ENCODE data around the gene FUS.
"Not testable (repeated sequence)": the region's sequence is repeated elsewhere in the genome, so short reads cannot be mapped to it uniquely, and the experiment has no call there.

Gene FUS

DNA sequence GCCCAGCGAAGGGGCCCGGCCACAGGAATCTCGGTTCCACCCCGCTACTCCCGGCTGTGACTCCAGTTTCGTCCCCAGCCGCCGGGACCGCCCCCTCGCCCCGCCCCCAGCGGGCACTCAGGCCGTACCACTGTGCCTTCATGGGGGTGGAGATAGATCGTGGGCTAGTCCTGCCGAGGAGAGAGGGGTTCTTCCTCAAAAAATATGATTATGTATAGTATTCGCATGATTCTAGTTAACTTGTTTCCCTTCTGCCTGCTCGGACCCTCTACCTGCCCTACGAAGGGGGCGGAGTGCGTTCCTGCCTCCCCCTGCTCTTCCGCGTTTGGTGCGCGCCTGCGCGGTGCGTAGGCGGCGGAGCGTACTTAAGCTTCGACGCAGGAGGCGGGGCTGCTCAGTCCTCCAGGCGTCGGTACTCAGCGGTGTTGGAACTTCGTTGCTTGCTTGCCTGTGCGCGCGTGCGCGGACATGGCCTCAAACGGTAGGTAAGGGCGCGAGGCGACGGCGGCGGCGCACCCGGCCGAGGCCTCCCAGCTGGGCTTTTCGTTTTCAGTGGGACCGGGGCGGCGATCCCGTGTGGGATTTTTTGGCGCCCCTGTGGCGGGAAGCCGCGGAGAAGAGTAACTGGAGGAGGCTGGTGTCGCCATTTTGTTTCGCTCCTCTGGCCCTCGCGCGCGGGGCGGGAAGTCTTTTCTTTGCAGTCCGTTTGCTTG, at the start of gene FUS:
FUS (plus strand) TSS at position 393 of the 713 bp plus-strand sequence; CDS start at position 469, 76 bp downstream.
- peak; percentile 36 for DNase-seq (ENCODE audit: low read depth)

DNA sequence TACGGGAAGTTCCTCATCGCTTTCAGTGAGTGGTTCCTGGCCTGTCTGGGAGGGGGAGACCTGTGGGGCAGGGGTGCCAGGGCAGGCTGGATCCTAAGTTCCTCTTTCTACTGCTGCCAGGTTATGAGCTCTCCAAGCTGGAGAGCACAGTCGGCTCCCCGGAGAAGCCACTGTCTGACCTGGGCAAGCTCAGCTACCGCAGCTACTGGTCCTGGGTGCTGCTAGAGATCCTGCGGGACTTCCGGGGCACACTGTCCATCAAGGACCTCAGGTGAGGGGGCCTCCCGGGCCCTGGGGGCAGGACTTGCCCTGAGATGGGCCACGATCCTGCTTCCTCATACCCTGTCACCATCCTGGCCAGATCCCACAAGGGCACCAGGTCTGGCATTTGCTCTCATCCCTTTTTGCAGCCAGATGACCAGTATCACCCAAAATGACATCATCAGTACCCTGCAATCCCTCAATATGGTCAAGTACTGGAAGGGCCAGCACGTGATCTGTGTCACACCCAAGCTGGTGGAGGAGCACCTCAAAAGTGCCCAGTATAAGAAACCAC, 49.5 kb upstream of the FUS start:
- no peak for DNase-seq (ENCODE audit: low read depth)

DNA sequence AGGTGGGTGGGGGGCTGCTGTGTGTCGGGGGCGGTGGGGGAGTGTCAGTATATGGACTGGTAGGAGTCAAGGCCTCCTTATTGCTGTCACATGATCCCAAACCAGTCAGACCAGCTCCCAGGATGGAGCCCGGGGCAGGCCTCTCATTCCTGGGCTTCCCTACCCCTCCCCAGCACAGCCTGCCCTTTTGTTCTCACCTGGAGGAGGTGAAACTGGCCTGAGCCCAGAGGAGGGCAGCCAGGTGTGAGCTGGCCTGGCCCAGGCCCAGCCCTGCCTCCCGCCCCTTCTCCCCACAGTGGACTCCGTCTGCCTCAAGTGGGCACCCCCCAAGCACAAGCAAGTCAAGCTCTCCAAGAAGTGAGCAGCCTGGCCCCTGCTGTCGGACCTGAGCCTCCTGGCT, 49.0 kb upstream of the FUS start:
- no peak for DNase-seq (ENCODE audit: low read depth)

- no peak for DNase-seq (ENCODE audit: low read depth)
Observed at GRCh38 chr16:31131416-31131815, 48.5 kb upstream of the FUS start.

GRCh38 chr16:31131841-31132271, 48.1 kb upstream of the FUS start:
- DNase-seq (ENCODE audit: low read depth), result no peak

- DNase-seq (ENCODE audit: low read depth), result no peak
Observed at GRCh38 chr16:31132303-31132979, 47.5 kb upstream of the FUS start.

- no peak for DNase-seq (ENCODE audit: low read depth)
Observed at GRCh38 chr16:31133046-31133501, 46.9 kb upstream of the FUS start.

GRCh38 chr16:31134091-31134571, 45.8 kb upstream of the FUS start:
- no peak for DNase-seq (ENCODE audit: low read depth)

GRCh38 chr16:31134625-31135534, 45.1 kb upstream of the FUS start:
- DNase-seq (ENCODE audit: low read depth), result no peak

DNA sequence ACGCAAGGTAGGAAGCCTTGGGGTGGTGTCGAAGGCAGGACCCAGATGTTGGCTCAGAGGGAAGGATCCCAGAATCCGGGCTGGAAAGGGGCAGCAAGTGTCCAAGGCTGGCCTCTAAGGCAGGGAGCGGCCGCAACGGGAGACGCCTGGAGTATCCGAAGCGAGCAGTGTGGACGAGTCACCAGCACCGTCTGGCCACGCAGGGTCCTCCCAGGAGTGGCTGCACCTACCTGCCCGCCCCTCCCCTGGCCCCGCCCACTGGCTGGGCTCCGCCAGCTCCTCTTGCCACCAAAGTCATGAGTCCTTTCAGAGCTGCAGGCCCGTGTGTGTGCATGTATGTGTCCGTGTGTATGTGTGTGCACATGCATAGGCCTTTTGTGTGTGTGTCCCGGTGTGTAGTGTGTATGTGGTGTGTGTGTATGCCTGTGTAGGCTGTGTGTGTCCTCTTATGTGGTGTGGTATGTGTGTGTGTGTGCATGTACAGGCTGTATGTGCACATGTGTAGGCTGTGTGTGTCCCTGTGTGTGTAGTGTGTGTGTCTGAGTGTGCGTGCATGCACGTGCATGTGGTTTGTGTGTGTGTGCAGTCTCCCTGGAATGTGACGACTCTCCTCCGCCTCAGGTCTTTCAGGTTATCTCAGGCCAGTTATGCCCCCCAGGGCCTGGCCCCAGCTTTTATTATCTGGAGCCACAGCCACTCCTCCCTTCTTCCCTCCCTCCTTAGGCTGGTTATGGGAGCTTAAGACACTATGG, 44.2 kb upstream of the FUS start, which contains the start of gene PRSS8:
PRSS8 (minus strand) TSS at position 193 of the 752 bp plus-strand sequence. CDS start 229 bp downstream, outside the sequence.
- no peak for DNase-seq (ENCODE audit: low read depth)

DNA sequence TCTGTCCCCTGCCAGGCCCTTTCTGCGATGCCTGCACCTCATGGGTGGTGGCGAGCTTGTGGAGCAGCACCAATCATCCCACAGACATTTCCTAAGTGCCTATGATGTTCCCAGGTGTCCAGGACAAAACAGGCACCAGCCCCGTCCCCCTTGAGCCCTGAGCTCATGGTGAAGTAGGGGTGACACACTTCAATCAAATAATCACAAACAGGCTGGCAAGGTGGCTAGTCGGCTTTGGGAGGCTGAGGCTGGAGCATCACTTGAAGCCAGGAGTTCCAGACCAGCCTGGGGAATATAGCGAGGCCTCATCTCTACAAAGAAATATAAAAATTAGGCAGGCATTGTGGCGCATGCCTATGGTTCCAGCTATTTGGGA, 43.7 kb upstream of the FUS start:
- no peak for DNase-seq (ENCODE audit: low read depth)

DNA sequence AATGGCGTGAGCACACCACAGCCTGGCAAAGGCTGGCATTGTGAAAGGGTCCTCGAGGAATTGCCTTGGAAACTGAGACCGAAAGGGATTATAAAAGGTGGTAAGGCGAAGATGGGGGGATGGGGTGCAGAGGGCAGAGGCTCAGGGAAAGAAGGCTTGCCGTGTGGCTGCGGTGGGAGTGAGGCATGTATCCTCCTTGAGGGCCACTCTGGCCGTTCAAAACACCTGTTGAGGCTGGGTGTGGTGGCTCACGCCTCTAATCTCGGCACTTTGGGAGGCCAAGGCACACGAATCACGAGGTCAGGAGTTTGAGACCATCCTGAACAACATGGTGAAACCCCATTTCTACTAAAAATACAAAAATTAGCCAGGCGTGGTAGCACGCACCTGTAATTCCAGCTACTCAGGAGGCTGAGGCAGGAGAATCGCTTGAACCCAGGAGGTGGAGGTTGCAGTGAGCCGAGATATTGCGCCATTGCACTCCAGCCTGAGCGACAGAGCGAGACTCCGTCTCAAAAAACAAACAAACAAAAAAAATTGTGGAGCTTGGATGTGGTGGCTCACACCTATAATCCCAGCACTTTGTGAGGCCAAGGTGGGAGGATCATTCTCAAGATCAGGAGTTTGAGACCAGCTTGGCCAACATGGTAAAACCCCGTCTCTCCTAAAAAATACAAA, 43.0 kb upstream of the FUS start:
- not testable (repeated sequence) for DNase-seq (ENCODE audit: low read depth)

DNA sequence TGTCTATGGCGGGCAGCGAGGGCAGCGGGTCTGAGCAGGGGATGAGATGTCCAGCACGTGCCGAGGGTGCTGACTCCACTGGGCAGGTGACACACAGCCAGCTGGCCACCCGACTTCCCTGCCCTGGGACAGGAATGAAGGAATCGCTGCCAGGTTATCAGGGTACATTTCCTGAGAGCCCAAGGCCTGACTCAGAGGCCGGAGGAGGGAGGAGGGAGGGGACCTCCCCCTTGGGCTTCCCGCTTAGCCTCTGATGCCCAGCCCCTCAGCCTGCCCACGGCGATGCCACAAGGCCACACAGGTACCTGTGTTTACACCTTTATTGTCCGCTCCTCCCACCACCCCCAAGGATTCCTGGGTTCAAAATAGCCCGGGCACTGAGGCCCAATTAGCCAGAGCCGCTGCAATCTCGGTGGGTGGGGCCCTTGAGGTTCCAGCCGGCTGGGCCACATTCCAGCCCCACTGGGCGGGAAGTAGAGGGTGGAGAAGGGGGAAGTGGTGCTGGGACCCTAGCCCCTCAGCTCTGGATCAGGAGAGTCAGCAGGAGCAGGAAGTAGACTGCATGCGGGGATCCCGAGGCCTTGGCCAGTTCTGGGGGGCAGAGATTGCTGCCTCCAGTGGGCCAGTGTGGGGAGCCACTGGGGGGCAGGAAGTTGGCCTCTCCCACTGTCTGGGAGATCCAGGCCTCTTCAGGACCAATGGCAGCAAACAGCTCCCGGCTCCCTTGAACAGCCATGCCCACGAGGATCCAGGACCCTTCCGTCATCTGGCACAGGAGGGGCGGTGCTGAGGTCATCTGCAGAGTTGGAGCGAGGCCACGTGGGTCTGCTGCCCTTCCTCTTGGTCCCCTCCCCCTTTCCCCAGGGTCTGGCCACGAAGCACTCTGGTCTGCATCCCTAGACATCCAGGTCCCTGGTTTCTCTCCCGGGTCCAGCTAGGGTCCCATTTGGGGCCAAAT, 41.0 kb upstream of the FUS start:
- DNase-seq (ENCODE audit: low read depth), result no peak

DNA sequence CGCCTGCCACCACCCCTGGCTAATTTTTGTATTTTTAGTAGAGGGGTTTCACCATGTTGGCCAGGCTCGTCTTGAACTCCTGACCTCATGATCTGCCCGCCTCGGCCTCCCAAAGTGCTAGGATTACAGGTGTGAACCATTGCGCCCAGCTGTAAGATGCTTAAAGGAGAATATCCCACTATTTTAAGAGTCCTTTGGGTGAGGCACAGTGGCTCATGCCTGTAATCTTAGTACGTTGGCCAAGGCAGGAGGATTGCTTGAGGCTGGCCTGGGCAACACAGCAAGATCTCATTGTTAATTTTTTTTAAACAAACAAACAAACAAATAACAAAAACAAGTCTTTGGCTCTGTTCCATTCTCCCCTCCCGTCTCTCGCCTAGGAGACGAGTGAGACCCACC, 38.9 kb upstream of the FUS start:
- not testable (repeated sequence) for DNase-seq (ENCODE audit: low read depth)

GRCh38 chr16:31141489-31142108, 38.3 kb upstream of the FUS start:
- peak; percentile 27 for DNase-seq (ENCODE audit: low read depth)

GRCh38 chr16:31142109-31143010, 37.6 kb upstream of the FUS start:
- DNase-seq (ENCODE audit: low read depth), result peak; percentile 91

DNA sequence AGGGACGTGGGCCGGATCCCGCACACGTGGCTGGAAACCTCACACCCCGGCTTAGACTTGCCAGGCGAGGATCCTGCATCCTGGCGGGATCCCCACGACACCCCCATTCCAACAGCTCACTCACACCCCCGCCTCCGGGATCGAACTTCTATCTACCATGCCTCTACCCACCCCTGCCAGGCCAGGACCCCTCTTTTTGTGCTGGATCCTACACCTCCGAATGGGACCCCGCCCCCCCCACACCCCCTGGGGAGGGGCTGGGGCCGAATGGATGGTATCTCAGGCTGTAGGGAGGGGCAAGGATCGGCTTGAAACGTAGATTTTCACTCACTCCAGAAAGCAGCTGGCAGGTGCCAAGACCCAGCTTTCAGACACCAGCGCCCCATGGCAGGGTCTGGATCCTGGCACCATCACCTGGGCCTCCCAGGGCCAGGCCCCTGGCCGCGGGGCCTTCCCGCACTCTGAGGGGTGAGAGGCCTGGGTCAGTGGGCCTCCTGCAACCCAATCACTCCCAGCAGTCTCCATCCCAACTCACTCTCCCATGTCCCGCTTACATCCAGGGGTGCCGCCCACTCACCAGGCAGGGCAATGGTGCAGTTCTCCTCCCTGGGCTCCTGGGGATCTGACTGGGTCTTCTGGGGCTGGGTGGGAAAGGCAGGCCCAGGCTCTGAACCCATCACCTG, 36.8 kb upstream of the FUS start:
- DNase-seq (ENCODE audit: low read depth), result no peak

All from non-pigmented ciliary epithelial cell (primary cell).